Progenitor cell of endocrine pancreas (in vitro differentiated cells): Measurements from ENCODE around the gene TEPSIN. TPM values are rescaled to one million over a fixed set of nuclear protein-coding genes. Genes with fewer than 3 reads are reported as not detected.

Source experiments
- DNase-seq: peaks from one replicate; pipeline ENCODE4 v3.0.0; 2021; ENCODE audit warnings: low spot score; ENCODE audit not compliant: unreplicated experiment
- H3K27ac Mint-ChIP-seq: 2 replicates; pipeline ENCODE4 v1.8.0; 2021; ENCODE audit warnings: mild to moderate bottlenecking, moderate library complexity, mixed read lengths
- H3K27me3 Mint-ChIP-seq: 2 replicates; pipeline ENCODE4 v1.8.0; 2021; ENCODE audit warnings: mixed read lengths
- H3K36me3 Mint-ChIP-seq: 2 replicates; pipeline ENCODE4 v1.8.0; 2022; ENCODE audit warnings: mixed read lengths; ENCODE audit not compliant: insufficient read depth
- H3K4me1 Mint-ChIP-seq: 2 replicates; pipeline ENCODE4 v1.8.0; 2021; ENCODE audit warnings: low read depth, mixed read lengths
- H3K4me3 Mint-ChIP-seq: 2 replicates; pipeline ENCODE4 v1.8.0; 2021; ENCODE audit warnings: low read depth, mild to moderate bottlenecking, moderate library complexity, mixed read lengths
- H3K9me3 Mint-ChIP-seq: 2 replicates; pipeline ENCODE4 v1.8.0; 2021; ENCODE audit warnings: low read depth, mixed read lengths
- CTCF ChIP-seq: fragments of 200-600 bp; sonication (generic); IDR thresholded peaks from one replicate; pipeline ENCODE4 v1.5.0; 2021; ENCODE audit warnings: antibody characterized with exemption, mild to moderate bottlenecking; ENCODE audit not compliant: unreplicated experiment
- total RNA-seq: library from RNA; stranded (reverse); gene quantifications from 2 replicates; pipeline ENCODE4 v1.2.1, GENCODE V29; 2021

TEPSIN gene
- total RNA-seq, 1 donor from 2014 or later = 63.2 TPM

GRCh38 chr17:81199482-81199830, 39.4 kb downstream of the TEPSIN start:
- no peak for DNase-seq
- Mint-ChIP-seq H3K4me1 (no peaks in the 10 kb centered on the region), H3K9me3 (no peaks in the 10 kb centered on the region), H3K27me3 (no peaks in the 10 kb centered on the region), H3K36me3 (peaks cover 2% of the 10 kb centered on the region), H3K27ac (no peak overlapping the region), H3K4me3 (no peak overlapping the region)
- TF ChIP-seq CTCF = no peak

- TF ChIP-seq CTCF = no peak
- Mint-ChIP-seq H3K4me1 (no peaks in the 10 kb centered on the region), H3K9me3 (no peaks in the 10 kb centered on the region), H3K36me3 (peaks cover 2% of the 10 kb centered on the region), H3K27me3 (no peaks in the 10 kb centered on the region), H3K4me3 (no peak overlapping the region), H3K27ac (no peak overlapping the region)
- DNase-seq = no peak
Measured at GRCh38 chr17:81198826-81199481, 39.9 kb downstream of the TEPSIN start.

- no peak overlapping the region for H3K27ac Mint-ChIP-seq
- no peaks in the 10 kb centered on the region for H3K9me3 Mint-ChIP-seq
- peaks cover 2% of the 10 kb centered on the region for H3K36me3 Mint-ChIP-seq
- H3K27me3 Mint-ChIP-seq = no peaks in the 10 kb centered on the region
- no peak overlapping the region for H3K4me3 Mint-ChIP-seq
- DNase-seq = no peak
- TF ChIP-seq CTCF = no peak
- no peaks in the 10 kb centered on the region for H3K4me1 Mint-ChIP-seq
Measured at GRCh38 chr17:81197831-81198490, 40.9 kb downstream of the TEPSIN start.

GRCh38 chr17:81197409-81197795, 41.5 kb downstream of the TEPSIN start:
- Mint-ChIP-seq H3K9me3 (no peaks in the 10 kb centered on the region), H3K36me3 (peaks cover 2% of the 10 kb centered on the region), H3K27ac (no peak overlapping the region), H3K4me1 (no peaks in the 10 kb centered on the region), H3K4me3 (no peak overlapping the region), H3K27me3 (no peaks in the 10 kb centered on the region)
- no peak for DNase-seq
- TF ChIP-seq CTCF = no peak

- Mint-ChIP-seq H3K27me3 (no peaks in the 10 kb centered on the region), H3K27ac (no peak overlapping the region), H3K4me3 (no peak overlapping the region), H3K36me3 (peaks cover 2% of the 10 kb centered on the region), H3K9me3 (no peaks in the 10 kb centered on the region), H3K4me1 (no peaks in the 10 kb centered on the region)
- no peak for DNase-seq
- TF ChIP-seq CTCF = no peak
Measured at GRCh38 chr17:81196505-81197408, 42.1 kb downstream of the TEPSIN start.
